ENCODE data around the gene ARL5B.
"Not testable (repeated sequence)": the region's sequence is repeated elsewhere in the genome, so short reads cannot be mapped to it uniquely, and the experiment has no call there.

The ARL5B gene, protein sequence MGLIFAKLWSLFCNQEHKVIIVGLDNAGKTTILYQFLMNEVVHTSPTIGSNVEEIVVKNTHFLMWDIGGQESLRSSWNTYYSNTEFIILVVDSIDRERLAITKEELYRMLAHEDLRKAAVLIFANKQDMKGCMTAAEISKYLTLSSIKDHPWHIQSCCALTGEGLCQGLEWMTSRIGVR

DNA sequence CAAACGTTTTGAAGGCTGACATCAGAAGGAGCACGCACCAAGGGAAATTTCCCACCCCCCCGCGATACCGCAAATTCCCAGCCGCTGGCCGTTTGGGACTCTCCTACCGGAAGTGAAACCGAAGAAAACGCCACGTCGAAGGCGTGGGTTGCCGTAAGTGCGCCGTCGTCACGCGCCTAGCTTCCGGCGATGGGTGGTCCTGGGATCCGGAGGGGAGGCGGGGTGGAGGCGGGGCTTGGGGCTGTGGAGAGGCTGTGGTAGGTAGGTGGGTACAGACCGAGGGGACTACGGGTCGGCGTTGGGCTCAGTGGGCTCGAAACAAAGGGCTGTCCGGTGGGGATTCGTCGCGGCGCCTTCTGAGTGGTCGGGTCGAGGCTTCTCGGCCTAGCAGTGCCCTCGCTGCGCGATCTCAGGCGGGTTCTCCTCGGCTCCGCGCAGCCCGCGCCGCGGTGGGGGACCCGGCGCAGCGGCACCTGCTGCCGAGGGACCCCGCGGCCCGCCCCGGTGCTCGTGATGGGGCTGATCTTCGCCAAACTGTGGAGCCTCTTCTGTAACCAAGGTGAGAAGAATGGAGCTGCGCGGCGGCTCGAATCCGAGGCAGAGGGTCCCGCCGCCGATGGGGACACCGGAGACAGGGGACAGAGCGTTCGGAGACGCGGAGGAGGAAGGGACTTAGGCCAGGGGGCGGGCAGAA is at the start of gene ARL5B:
TSS of gene ARL5B (plus strand) at position 307 of the 694 bp plus-strand sequence. CDS start at position 514, 207 bp downstream.
- peak; percentile 96 for DNase-seq

DNA sequence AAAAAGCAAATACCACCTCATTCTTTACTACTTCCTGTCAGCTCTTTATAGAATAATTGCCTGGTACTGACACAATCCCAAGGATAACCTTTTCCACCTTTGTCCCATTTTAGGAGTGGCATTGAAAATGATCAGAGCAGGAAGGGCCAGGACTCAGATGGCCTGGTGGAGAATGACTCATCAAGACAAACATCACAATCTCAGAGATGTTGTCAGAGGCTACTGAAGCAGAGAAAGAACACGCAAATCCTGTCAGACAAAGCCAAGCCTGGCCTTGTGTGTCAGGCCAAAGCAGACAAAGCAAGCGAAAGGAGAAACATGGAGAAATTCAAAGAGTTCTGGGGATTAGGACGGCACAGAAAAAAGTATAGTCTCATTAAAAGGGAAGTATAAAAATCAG is 48.7 kb upstream of the ARL5B start:
- no peak for DNase-seq

DNA sequence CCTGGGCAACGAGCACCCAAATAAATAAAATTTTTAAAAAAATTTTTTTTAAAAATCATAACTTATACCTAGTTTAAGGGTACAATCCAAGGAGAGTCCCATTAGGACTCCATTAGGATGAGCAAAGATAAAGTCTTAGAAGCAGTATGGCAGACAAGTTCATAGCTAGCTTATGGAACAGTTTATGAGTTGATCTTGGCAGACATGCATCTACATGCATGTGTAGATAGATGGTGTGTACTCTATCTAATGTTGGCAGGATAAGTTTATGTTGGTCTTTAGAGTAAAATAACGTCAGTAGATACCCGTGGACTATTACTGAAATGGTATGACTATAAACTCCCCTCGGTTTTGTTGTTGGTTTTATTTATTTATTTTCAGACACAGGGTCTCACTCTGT is 48.1 kb upstream of the ARL5B start:
- no peak for DNase-seq

DNA sequence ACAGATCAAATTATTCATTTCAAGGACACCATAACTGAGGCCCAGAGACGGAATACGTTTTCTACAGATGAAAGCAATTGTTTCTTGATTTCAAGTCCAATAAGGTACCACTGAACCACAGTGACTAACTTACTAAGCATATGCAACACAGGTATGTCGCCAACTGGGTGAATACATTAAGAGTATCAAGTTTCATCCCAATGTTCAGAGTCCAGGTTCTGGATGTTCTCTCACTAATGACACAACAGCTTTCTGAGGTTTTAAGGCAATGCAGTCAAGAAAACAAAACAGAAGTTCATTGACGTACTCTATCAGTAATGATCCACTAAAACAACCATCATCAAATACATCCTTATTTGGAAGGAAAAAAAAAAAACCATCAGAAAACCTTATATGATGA is 43.6 kb upstream of the ARL5B start:
- DNase-seq, result no peak

DNA sequence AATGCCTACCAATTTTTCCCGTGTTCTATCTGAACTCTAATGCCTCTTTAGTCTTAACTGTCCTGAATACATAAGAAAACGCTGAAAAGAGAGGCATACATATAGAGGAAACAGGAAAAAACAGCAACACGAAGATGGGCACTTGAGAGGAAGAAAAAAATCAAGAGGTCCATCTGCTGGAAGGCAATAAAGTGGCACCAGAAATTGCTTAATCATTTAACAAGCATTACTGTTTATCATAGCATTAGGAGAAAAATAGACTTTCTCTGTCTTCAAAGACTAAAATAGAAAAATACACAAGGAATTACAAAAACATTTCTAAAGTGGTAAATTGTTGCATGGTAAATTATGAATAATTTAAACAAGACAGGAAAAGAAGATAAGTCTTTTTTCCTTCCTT is 42.9 kb upstream of the ARL5B start:
- DNase-seq, result no peak

DNA sequence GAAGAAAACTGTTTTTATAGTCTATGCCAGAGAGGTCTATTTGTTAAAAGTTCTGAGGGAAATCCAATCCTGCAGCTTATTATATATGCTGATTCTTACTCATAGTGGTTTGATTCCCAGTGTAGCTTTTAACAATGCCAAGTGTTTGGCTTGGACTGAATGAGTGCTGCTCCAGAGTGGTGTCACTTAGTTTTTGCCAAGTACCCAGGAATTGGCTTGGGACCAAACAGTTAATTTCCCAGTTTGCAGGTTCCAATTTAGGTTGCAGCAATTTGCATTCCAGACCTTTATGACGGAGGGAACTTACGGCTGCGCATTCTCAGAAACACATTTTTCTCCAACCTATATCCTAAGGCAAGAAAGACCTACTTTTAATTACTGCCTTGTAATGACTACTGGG is 40.2 kb upstream of the ARL5B start:
- no peak for DNase-seq

DNA sequence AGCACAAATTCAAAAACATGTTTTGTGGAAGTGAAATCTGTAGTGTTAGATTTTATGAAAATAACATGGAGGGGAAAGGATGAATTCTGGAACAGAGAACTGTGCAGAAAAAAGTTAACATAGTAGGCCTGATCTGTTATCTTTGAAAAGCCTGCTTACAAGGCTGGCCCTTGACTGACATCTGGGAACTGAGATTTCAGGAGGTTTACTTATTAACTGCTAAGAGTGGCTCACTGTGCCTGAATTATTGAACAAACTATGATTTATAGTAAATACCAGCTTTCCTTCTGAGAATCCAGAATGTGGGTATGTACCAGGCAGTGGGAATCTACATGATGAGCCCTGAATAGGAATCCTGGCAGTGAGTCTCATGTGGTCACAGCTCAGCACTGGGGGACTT is 38.4 kb upstream of the ARL5B start:
- no peak for DNase-seq

DNA sequence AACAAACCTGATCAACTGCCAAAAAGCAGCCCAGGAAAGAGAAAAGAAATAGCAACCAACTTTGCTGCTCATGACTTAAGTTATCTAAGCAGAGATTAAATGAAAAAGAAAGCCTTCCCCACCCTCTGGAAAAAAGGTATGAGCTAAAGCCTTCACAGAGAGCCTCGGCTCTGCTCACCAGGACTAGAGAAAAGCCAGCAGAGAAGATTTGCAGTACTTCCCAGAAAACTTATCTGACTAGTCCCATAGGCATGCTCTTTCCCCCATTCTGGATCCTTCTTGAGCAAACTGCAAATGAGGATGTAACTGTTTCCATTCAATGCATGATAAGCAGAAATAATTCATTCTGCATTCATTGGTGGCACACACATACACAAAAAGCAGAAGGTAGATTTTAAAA is 35.6 kb upstream of the ARL5B start:
- not testable (repeated sequence) for DNase-seq

DNA sequence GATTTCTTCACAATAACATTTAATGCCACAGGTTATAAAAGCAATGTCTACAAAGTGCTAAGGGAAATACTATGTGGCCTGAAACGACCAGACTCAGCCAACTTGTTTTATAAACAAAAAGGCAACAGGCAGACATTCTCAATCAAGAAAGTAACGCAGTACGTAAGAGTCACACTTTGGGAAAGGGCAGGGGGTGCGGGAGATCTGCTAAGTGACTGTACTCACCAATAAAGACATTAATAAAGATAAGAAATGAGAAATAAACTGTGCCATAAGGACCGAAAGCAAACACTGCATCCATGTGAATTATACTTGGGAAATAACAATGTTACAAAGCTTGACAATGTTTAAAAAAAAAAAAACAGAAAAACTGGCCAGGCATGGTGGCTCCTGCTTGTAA is 33.3 kb upstream of the ARL5B start:
- no peak for DNase-seq

DNA sequence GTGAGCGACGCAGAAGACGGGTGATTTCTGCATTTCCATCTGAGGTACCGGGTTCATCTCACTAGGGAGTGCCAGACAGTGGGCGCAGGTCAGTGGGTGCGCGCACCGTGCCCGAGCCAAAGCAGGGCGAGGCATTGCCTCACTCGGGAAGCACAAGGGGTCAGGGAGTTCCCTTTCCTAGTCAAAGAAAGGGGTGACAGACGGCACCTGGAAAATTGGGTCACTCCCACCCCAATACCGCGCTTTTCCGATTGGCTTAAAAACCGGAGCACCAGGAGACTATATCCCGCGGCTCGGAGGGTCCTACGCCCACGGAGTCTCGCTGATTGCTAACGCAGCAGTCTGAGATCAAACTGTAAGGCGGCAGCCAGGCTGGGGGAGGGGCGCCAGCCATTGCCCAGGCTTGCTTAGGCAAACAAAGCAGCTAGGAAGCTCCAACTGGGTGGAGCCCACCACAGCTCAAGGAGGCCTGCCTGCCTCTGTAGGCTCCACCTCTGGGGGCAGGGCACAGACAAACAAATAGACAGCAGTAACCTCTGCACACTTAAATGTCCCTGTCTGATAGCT is 31.7 kb upstream of the ARL5B start:
- DNase-seq, result peak; percentile 82

DNA sequence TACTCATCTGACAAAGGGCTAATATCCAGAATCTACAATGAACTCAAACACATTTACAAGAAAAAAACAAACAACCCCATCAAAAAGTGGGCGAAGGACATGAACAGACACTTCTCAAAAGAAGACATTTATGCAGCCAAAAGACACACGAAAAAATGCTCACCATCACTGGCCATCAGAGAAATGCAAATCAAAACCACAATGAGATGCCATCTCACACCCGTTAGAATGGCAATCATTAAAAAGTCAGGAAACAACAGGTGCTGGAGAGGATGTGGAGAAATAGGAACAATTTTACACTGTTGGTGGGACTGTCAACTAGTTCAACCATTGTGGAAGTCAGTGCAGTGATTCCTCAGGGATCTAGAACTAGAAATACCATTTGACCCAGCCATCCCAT is 26.7 kb upstream of the ARL5B start:
- not testable (repeated sequence) for DNase-seq

DNA sequence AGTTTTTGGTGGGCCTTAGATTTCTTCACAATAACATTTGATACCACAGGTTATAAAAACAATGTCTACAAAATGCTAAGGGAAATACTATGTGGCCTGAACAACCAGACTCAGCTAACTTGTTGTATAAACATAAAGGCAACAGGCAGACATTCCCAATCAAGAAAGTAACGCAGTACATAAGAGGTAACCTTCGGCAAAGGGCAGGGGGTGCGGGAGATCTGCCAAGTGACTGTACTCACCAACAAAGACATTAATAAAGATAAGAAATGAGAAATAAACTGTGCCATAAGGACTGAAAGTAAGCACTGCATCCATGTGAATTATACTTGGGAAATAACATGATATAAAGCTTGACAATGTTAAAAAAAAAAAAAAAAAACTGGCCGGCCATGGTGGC is 23.2 kb upstream of the ARL5B start:
- no peak for DNase-seq

DNA sequence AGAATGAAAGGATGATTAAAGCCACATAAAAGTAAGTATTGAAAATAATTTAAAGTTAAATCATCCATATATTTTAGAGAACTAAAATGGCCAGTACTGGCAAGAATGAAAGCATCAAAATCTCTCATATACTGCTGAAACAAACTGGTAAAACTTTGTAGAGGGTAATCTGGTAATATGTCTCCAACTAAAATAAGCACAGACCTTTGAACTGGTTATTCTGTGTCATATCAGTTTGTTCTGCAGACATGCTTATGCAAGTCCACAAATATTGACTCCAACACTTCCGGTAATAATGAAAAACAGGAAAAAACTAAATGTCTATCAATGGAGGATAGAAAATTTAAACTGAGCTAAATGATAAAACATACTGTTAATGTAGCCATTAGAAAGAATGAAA is 21.8 kb upstream of the ARL5B start:
- DNase-seq, result not testable (repeated sequence)

DNA sequence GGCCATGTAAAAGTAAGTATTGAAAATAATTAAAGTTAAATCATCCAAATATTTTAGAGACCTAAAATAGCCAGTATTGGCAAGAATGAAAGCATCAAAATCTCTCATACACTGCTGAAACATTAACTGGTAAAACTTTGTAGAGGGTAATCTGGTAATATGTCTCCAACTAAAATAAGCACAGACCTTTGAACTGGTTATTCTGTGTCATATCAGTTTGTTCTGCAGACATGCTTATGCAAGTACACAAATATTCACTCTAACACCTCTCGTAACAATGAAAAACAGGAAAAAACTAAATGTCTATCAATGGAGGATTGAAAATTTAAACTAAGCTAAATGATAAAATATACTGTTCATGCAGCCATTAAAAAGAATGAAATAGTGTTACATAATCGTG is 19.5 kb upstream of the ARL5B start:
- not testable (repeated sequence) for DNase-seq

DNA sequence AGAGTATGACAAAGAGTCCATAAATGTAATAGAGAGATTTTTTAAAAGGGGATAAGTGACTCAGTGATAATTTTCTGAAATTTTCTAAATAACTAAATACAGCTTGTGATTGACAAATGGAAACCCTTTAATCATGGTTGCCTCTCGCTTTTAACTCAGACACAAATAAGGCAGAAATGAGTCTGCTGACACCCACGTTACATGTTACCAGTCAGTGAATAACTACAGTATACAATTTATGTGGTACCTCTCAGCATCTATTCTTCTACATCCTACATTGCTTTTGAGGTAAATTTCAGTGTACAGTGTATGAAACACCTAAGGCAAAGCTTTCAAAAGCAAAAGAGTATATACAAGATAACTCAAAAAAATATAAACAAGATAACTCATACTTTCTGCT is 12.1 kb upstream of the ARL5B start:
- DNase-seq, result no peak

DNA sequence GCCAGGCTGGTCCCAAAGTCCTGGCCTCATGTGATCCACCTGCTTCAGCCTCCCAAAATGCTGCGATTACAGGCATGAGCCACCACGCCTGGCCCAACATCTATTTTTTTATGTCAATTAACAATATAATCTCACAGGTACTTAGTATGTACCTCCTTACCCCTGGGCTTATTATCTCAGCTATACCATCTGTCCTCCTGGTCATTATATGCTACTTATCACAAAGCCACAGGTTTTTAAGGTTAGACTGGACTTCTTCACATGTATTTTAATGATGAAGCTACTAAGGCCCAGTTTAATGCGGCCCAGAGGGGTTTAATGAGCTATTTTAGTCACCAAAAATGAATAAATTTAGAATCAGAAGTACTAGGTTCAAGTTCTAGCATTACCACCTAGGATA is 11.3 kb upstream of the ARL5B start:
- no peak for DNase-seq

DNA sequence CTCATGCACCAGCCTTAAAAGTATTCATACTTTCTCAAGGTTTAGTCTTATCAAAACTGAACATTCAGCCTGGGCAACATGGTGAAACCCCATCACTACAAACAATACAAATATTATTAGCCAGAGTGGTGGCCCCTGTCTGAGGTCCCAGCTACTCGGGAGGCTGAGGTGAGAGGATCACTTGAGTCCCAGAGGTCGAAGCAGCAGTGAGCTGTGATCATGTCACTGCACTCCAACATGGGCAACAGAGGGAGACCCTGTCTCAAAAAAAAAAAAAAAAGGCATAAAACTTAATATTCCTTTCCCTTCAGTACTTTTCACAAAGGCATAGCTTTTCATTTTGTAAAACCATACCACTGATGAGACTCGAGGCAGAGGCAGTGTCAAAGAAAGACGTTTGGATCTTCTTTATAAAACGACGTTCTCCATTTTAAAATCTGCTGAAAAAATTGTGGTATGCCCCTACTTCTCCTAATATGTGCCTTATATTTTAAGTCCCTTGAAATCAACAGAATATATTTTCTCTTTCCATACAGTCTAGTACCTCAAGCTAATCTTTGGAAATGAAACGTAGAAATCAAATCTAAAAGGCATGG is 9.8 kb upstream of the ARL5B start:
- no peak for DNase-seq

DNA sequence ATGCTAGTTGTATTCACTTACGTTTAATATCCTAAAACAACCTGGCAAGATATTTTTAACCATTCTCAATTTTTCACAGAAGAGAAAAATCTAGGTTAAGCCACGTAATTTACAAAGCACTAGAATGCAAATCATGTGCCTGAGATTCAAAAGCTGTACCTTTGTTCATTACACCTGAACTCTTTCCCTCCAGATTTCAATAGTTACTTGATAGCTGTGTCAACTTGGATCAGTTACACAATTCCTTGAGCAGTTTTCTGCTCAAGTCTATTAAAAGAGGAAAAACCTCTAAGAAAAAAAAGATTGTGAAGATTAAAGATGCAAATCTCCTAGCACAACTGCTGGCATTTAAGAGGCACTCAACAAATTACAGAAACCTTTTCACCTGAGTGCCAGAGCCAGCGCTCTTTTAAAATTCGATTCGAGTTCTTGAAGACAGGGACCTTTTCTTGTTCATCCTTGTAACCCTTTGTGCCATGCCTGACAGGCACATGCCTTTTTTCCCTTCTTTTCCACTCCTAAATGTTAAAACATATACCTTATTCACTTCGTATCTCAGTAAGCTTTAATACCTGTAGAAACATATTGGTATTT is 8.7 kb upstream of the ARL5B start:
- no peak for DNase-seq

DNA sequence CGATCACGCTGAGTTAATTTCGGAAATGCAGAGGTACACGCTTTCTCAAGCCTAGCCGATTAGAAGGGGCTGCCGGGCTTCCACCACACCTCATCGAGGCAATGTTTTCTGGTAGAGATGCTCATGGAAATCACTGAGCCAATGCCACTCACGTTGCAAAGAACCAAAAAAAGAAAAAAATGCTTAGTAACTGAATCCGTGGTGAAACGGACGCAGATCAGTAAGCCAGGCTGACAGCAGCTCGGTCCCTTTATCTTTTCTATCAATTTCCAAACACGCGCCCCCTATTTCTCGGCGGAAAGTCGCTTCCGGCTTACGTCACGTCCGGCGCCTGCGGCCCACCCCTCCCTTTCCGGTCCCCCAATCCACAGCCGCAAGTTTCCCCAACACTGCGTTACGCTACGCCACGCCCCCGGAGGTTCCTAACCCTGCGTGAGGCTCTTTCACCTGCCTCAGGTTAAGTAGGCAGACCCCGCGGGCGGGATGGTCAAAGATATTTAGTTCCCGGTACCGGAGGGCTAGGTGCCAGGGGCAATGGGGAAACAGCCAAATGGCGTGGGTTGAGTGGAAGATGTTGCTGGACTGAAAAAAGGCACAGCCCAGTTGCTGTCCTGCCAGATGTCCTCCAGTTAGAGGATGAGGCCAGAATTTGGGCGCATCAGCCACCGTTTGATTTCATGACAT is 7.8 kb upstream of the ARL5B start, which contains the start of gene NSUN6:
TSS of gene NSUN6 (minus strand) at position 264 of the 684 bp plus-strand sequence. CDS start 384 bp downstream, outside the sequence.
- peak; percentile 94 for DNase-seq

DNA sequence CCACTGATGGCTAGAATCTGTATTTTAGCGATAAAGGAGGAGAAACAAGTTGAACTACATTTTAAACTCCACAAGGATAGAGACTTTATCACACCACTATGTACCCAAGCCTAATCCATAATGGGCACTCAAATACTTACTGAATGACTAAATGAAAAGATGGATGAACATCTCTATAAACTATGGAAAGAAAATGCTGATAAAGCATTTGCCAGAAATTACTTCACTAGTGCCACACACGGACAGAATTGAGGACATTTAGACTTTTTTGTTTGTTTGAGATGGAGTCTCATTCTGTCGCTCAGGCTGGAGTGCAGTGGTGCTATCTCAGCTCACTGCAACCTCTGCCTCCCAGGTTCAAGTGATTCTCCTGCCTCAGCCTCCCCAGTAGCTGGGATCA is 6.1 kb upstream of the ARL5B start:
- DNase-seq, result no peak

DNA sequence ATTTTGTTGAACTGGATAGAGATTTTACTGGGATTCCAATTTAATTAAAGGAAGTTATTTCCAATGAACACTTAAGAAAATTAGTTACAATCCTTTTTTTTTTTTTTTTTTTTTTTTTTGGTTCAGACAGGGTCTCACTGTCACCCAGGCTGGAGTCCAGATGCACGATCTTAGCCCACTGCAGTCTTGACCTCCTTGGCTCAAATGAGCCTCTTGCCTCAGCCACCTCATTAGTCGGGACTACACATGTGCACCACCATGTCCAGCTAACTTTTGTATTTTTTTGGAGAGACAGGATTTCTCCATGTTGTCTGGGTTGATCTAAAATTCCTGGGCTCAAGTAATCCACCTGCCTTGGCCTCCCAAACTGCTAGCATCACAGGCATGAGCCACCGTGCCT is 2.5 kb upstream of the ARL5B start:
- no peak for DNase-seq

DNA sequence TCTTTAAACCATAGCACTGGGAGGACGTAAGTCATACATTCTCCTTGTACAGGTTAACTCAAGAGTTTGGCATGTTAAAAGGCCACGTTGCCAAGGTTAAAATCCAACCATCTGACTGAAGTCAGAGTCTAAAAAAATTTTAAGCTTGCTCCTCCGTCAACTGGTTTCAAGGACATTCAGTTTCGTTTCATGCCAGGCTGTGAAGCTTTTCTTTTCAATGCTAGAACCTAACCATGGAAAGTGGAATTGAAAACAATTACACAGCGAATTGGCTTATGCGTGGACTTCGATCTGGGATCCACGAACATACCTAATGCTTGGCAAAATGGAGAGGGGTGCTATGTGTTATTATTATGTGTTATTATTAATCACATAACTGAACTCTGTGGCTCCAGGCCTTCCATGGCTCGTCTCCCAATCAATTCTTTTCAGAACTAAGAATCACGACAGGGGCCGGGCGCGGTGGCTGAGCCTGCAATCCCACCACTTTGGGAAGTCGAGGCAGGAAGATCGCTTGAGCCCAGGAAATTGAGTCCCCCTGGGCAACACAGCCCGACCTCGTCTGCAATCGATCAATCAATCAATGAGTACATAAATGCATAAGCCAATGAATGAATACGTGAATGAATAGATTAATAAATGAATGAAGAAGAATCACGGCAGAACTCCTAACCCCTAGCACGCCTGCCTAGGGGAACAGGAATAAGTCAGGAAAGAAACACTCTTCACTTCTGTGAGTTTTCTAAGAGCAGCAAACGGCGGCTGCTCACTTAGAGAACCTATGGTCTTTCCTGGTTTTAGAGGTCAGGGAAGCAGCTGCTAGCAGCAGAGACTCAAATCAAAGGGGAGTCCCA is 733 bp upstream of the ARL5B start:
- DNase-seq, result no peak
